ENCODE measurements around the gene TEX22.

Gene TEX22

DNA sequence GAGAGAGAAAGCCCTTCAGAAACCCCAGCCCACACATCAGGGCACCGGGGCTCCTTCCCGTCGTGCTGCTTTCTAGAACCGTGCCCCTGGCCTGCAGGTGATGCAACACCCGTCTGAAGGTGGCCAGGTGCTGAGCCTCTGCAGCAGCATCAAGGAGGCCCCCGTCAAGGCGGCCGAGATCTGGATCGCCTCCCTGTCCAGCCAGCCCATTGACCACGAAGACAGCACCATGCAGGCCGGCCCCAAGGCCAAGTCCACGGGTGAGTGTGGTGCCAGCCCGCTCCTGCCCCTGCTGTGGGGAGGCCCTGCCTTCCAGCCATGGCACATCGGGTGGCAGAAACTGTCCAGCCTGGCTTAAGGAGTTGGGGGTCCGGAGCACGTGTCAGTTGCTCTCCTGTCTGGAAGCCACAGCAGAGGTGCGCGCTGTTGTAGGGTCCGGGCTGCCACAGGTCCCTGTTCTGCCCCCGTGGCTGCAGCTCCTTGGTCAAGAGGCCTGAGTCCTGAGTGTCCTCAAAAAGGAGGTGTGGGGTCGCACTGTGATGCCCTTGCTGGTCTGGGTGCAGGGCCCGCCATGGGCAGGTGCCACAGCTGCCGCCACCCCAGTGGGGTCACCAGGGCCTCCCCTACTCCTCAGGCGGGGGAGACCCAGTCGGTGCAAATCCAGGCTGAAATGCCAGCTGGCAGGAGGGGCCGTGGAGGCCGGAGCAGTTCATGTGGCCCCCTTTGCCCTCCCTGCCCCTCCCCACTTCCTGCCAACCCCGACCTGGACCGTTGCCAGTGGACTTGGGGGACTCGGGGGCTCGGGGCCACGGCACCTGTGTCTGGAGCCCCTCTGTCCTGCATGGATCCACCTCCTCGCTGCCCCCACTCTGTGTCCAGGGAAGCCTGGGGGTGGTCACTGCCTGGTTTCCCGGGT, 31.0 kb upstream of the TEX22 start:
- DNase-seq, result no peak

- DNase-seq, result no peak
These were observed 30.3 kb upstream of the TEX22 start for GRCh38 chr14:105368032-105368417.

- DNase-seq, result no peak
These were observed 29.9 kb upstream of the TEX22 start for GRCh38 chr14:105368426-105368825.

DNA sequence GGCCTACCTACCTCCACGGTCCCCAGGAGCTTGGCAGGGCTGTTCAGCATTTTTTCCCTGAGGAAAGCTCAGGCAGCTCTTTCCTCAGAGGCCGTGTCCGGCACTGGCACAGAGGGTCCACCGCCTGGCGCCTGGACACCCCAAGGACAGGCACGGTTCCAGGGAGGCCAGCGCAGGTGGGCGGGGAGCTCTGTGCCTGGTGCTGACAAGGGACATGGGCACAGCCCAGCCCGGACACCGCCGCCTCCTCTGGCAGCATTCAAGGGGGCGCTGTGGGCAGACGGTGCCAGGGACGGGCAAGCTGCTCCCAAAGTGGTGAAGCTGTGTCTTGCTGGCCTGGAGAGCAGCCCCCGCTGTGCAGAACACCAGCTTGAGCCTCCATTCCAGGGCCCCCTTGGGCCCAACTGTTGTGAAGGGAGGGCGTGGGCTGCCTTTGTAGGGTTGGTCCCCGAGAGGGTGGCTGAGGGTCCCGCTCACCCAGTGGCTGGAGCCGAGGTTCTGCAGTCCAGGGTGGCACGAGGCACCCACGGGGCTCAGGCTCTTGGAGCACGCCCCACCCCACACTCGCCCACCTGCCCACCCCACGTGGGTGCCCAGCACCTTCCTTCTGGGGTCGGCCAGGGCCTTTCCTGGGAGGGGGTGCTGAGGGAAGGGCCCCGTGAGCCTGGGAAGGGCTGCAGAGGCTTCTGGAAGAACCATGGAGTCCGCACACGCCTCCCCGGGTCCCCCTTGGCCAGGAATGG, 29.3 kb upstream of the TEX22 start:
- no peak for DNase-seq

DNA sequence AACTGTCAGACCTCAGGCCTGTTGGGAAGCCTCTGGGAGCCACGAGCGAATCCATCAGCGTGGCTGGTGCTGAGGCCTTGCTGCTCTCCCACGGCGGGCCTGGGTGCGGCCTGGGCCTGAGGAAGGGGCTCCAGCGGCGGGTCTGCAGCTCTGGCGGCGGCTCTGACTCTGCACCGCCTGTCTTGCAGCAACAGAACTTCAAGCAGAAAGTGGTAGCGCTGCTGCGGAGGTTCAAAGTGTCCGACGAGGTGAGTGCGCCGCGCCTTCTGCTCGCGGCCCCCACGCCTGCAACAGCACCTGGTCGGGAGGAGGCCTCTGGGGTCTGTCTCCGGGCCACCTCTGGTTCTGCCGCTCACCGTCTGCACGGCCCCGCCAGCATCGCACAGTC, 28.7 kb upstream of the TEX22 start:
- DNase-seq, result no peak

- DNase-seq, result no peak
These were observed 23.9 kb upstream of the TEX22 start for GRCh38 chr14:105374389-105374788.

DNA sequence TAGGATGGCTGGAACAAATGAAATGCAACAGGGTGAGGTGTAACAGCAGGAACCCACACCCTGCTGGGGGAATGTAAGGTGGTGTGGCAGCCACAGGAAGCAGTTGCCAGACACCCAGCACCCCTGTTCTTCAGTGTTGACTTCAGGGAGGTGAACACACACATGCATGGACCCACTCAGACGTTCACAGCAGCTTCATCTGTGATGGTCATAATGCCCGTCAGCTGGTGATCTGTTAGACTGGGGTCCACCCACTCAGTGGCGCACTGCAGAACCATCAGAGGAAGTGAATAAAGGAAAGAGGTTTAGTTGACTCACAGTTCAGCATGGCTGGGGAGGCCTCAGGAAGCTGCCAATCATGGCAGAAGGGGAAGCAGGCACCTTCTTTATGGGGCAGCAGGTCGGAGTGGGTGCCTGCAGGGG, 22.7 kb upstream of the TEX22 start:
- no peak for DNase-seq

GRCh38 chr14:105376521-105377440, 21.6 kb upstream of the TEX22 start:
- no peak for DNase-seq

GRCh38 chr14:105377555-105378182, 20.7 kb upstream of the TEX22 start:
- no peak for DNase-seq

- DNase-seq, result no peak
These were observed 20.1 kb upstream of the TEX22 start for GRCh38 chr14:105378199-105378598.

GRCh38 chr14:105378873-105379685, 19.3 kb upstream of the TEX22 start:
- no peak for DNase-seq

GRCh38 chr14:105379946-105380345, 18.4 kb upstream of the TEX22 start:
- no peak for DNase-seq

DNA sequence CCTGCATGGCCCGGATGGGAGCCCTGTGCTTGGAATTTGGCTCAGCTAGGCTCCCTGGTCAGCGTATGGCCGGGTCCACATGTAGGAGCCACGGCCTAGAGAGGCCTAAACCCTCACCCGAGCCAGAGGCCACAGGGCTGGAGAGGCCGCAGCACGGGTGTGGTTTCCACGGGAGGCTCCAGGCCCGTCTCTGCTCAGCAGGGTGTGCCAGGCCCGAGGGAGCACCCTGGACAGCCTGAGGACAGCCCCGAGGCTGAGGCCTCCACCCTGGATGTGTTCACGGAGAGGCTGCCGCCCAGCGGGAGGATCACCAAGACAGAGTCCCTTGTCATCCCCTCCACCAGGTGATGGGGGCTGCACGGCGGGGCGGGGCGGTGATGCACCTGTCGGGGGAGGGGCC, 17.6 kb upstream of the TEX22 start:
- no peak for DNase-seq

- no peak for DNase-seq
These were observed 16.6 kb upstream of the TEX22 start for GRCh38 chr14:105381446-105382342.

- no peak for DNase-seq
These were observed 15.8 kb upstream of the TEX22 start for GRCh38 chr14:105382343-105383082.

- DNase-seq, result no peak
These were observed 15.1 kb upstream of the TEX22 start for GRCh38 chr14:105383083-105383730.

DNA sequence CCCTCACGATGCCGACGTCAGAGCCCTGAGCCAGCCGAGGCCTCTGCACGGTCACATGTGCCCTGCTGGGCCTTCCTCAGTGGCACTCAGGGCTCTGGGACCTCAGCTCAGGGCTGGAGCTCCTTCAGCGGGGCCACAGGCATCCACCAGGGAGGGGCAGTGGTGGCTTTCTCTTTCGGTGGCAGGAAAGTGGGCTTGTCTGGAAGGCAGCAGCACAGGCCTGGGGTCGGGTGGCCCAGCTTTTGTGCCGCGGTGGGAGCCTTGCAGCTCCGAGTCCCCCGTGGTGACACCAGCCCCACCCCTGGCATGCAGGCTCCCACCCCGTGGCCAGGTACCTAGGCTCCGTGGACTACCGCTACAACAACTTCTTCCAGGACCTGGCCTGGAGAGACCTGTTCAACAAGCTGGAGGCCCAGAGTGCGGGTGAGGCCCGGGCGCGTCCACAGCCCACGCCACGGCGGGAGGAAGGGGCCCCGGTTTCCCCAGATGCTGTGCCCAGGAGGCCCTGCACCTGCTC, 14.2 kb upstream of the TEX22 start:
- DNase-seq, result no peak

DNA sequence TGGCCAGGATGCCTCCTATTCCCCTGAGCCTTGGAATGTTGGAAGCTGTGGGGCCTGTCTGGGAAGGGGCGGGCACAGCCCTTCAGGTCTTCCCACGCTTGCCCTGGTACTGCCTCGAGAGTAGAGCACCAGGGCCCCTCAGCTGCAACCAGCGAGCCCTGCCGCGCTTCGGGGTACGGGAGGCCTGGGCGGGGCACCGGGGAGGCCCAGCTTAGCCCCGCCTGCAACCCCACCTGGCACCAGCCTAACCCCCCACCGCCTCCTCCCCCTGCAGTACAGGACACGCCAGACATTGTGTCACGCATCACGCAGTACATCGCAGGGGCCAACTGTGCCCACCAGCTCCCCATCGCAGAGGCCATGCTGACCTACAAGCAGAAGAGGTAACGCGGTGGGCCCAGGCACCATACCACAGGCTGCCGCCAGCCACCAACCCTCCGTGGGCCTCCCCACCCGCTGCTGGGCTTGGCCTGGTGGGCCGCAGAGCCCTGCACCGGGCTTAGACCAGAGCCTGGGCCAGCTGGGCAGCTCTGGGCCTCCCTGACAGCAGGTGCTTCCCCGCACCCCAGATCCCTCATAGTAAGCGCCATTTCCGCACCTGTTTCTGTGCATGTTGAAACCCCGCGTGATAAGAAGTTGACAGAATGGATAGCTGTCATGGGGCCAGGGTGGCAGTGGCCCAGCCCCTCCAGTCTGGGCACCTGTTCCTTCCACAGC, 13.6 kb upstream of the TEX22 start:
- DNase-seq, result no peak

GRCh38 chr14:105385322-105385637, 13.1 kb upstream of the TEX22 start:
- DNase-seq, result no peak

Measured in NCI-H2029 (cell line).